Loucy (cell line): ENCODE results near the gene F11.

ENCODE experiments used
- H2AFZ ChIP-seq: fragments of 200-600 bp; sonication (generic); 2 replicates; pipeline ENCODE4 v1.6.0; 2016; ENCODE audit warnings: antibody characterized with exemption, mild to moderate bottlenecking, low read length, moderate library complexity
- H3F3A ChIP-seq: fragments of 200-600 bp; 2 replicates; pipeline ENCODE4 v1.6.0; 2016; ENCODE audit warnings: antibody characterized with exemption, low read depth, mild to moderate bottlenecking
- H3K27me3 ChIP-seq: fragments of 200-600 bp; sonication (generic); 2 replicates; pipeline ENCODE4 v1.6.1; 2014; ENCODE audit warnings: low read length, mild to moderate bottlenecking; ENCODE audit not compliant: insufficient read depth, poor library complexity, severe bottlenecking
- H3K36me3 ChIP-seq: fragments of 200-600 bp; sonication (generic); 2 replicates; pipeline ENCODE4 v1.6.1; 2016; ENCODE audit warnings: low read length; ENCODE audit not compliant: insufficient read depth
- H3K4me1 ChIP-seq: fragments of 200-600 bp; sonication (generic); 2 replicates; pipeline ENCODE4 v1.5.1; 2014; ENCODE audit warnings: low read length, mild to moderate bottlenecking; ENCODE audit not compliant: insufficient read depth, poor library complexity, severe bottlenecking
- H3K4me2 ChIP-seq: fragments of 200-600 bp; sonication (generic); 2 replicates; pipeline ENCODE4 v1.6.0; 2014; ENCODE audit warnings: antibody characterized with exemption, low read length, low read depth, mild to moderate bottlenecking; ENCODE audit not compliant: poor library complexity, severe bottlenecking
- H3K4me3 ChIP-seq: fragments of 200-600 bp; sonication (generic); 2 replicates; pipeline ENCODE4 v1.5.1; 2014; ENCODE audit warnings: low read length, mild to moderate bottlenecking, mixed read lengths; ENCODE audit not compliant: poor library complexity, severe bottlenecking
- H3K79me2 ChIP-seq: fragments of 200-600 bp; sonication (generic); 2 replicates; pipeline ENCODE4 v1.6.1; 2014; ENCODE audit warnings: low read length; ENCODE audit not compliant: insufficient read depth
- H3K9ac ChIP-seq: fragments of 200-600 bp; sonication (generic); 2 replicates; pipeline ENCODE4 v1.6.0; 2014; ENCODE audit warnings: mild to moderate bottlenecking, low read depth, low read length, moderate library complexity; ENCODE audit not compliant: poor library complexity, severe bottlenecking
- H3K9me2 ChIP-seq: fragments of 200-600 bp; sonication (generic); replicated peaks from 2 replicates; pipeline ENCODE4 v1.6.1; 2016; ENCODE audit warnings: low read depth, low read length, mixed read lengths
- H3K9me3 ChIP-seq: fragments of 200-600 bp; sonication (generic); 2 replicates; pipeline ENCODE4 v1.6.1; 2014; ENCODE audit warnings: mild to moderate bottlenecking, antibody characterized with exemption, low read length, low read depth; ENCODE audit not compliant: insufficient read depth
- H4K20me1 ChIP-seq: fragments of 200-600 bp; sonication (generic); 2 replicates; pipeline ENCODE4 v1.6.0; 2014; ENCODE audit warnings: antibody characterized with exemption, low read length, mild to moderate bottlenecking; ENCODE audit not compliant: insufficient read depth, poor library complexity, severe bottlenecking
- EZH2phosphoT487 ChIP-seq: fragments of 200-600 bp; IDR thresholded peaks from 2 replicates; pipeline ENCODE4 v1.6.1; 2018; ENCODE audit warnings: antibody characterized with exemption, mild to moderate bottlenecking, moderate library complexity, borderline replicate concordance
- TF ChIP-seq, protein P1 (sequence below): fragments of 200-600 bp; sonication (generic); conservative IDR thresholded peaks from 2 replicates; pipeline ENCODE4 v1.5.1; 2014; ENCODE audit warnings: mild to moderate bottlenecking, antibody characterized with exemption, low read length

F11 gene

GRCh38 chr4:186249785-186250754 lies 15.9 kb upstream of the F11 start:
- no peaks in the 10 kb centered on the region for H3F3A ChIP-seq
- H3K4me1 ChIP-seq = no peaks in the 10 kb centered on the region
- no peak overlapping the region for H3K9ac ChIP-seq
- no peaks in the 10 kb centered on the region for H4K20me1 ChIP-seq
- H3K4me3 ChIP-seq = no peak overlapping the region
- no peak overlapping the region for H3K4me2 ChIP-seq
- no peaks in the 10 kb centered on the region for H3K9me2 ChIP-seq
- no peaks in the 10 kb centered on the region for H3K9me3 ChIP-seq
- no peaks in the 10 kb centered on the region for H3K36me3 ChIP-seq
- no peaks in the 10 kb centered on the region for H3K79me2 ChIP-seq
- H3K27me3 ChIP-seq = no peaks in the 10 kb centered on the region
- H2AFZ ChIP-seq = no peak overlapping the region
- TF ChIP-seq EZH2phosphoT487 = no peak
- TF ChIP-seq, protein P1, sequence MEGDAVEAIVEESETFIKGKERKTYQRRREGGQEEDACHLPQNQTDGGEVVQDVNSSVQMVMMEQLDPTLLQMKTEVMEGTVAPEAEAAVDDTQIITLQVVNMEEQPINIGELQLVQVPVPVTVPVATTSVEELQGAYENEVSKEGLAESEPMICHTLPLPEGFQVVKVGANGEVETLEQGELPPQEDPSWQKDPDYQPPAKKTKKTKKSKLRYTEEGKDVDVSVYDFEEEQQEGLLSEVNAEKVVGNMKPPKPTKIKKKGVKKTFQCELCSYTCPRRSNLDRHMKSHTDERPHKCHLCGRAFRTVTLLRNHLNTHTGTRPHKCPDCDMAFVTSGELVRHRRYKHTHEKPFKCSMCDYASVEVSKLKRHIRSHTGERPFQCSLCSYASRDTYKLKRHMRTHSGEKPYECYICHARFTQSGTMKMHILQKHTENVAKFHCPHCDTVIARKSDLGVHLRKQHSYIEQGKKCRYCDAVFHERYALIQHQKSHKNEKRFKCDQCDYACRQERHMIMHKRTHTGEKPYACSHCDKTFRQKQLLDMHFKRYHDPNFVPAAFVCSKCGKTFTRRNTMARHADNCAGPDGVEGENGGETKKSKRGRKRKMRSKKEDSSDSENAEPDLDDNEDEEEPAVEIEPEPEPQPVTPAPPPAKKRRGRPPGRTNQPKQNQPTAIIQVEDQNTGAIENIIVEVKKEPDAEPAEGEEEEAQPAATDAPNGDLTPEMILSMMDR = no peak

DNA sequence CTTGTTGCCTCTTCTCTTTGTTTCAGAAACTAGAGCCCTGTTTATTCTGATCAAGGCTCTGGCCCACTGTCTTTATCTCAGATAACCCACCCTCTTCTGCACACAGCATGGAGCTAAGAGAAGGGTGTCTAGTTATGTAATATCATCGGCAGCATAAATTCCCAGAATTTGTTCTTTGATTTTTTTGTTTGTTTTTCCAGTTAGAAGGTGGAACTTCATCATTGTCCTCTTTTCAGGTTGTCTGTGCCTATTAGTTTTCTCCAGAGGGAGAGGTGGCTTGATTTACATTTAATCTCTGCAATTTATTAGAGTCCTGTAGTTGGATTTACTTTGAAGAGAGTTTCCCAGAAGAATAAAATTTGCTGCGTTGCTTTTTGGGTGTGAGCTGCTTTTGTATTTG lies 15.2 kb upstream of the F11 start:
- no peaks in the 10 kb centered on the region for H3K27me3 ChIP-seq
- H3F3A ChIP-seq = no peaks in the 10 kb centered on the region
- no peaks in the 10 kb centered on the region for H4K20me1 ChIP-seq
- TF ChIP-seq, protein P1 = no peak
- no peak for TF ChIP-seq EZH2phosphoT487
- no peaks in the 10 kb centered on the region for H3K4me1 ChIP-seq
- H3K9me3 ChIP-seq = no peaks in the 10 kb centered on the region
- no peaks in the 10 kb centered on the region for H3K79me2 ChIP-seq
- H2AFZ ChIP-seq = no peak overlapping the region
- no peak overlapping the region for H3K4me3 ChIP-seq
- H3K9ac ChIP-seq = no peak overlapping the region
- no peaks in the 10 kb centered on the region for H3K9me2 ChIP-seq
- no peaks in the 10 kb centered on the region for H3K36me3 ChIP-seq
- H3K4me2 ChIP-seq = no peak overlapping the region

GRCh38 chr4:186255122-186255521 lies 10.9 kb upstream of the F11 start:
- H3K9me3 ChIP-seq = no peaks in the 10 kb centered on the region

More at GRCh38 chr4:186255122-186255521, 10.9 kb upstream of the F11 start:
- TF ChIP-seq, protein P1 = no peak
- TF ChIP-seq EZH2phosphoT487 = no peak
- Histone ChIP-seq H3K4me1 (no peaks in the 10 kb centered on the region), H3K4me3 (no peak overlapping the region), H3K9ac (no peak overlapping the region), H3K36me3 (no peaks in the 10 kb centered on the region), H2AFZ (no peak overlapping the region), H3F3A (no peaks in the 10 kb centered on the region), H3K4me2 (no peak overlapping the region), H3K79me2 (no peaks in the 10 kb centered on the region), H4K20me1 (no peaks in the 10 kb centered on the region), H3K9me2 (no peaks in the 10 kb centered on the region), H3K27me3 (no peaks in the 10 kb centered on the region)
